Ishikawa (cell line): ENCODE results near the gene HOOK2.

Experiments
- CEBPB ChIP-seq: IDR thresholded peaks from 2 replicates; pipeline ENCODE4 v1.6.1; 2012
- CREB1 ChIP-seq: IDR thresholded peaks from 2 replicates; pipeline ENCODE4 v1.6.1; 2012; ENCODE audit warnings: low read depth
- EGR1 ChIP-seq: IDR thresholded peaks from 2 replicates; pipeline ENCODE4 v1.6.1; 2012
- EP300 ChIP-seq: IDR thresholded peaks from 2 replicates; pipeline ENCODE4 v1.6.1; 2012; ENCODE audit warnings: borderline replicate concordance
- FOXM1 ChIP-seq: IDR thresholded peaks from 2 replicates; pipeline ENCODE4 v1.6.1; 2012; ENCODE audit warnings: low read depth, borderline replicate concordance
- MAX ChIP-seq: IDR thresholded peaks from 2 replicates; pipeline ENCODE4 v1.6.1; 2012
- NFIC ChIP-seq: IDR thresholded peaks from 2 replicates; pipeline ENCODE4 v1.6.1; 2012
- RAD21 ChIP-seq: IDR thresholded peaks from 2 replicates; pipeline ENCODE4 v1.6.1; 2012; ENCODE audit warnings: low read depth
- REST ChIP-seq: IDR thresholded peaks from 2 replicates; pipeline ENCODE4 v1.6.1; 2012; ENCODE audit warnings: low read depth, mild to moderate bottlenecking
- TAF1 ChIP-seq: IDR thresholded peaks from 2 replicates; pipeline ENCODE4 v1.6.1; 2012; ENCODE audit warnings: low read depth, mild to moderate bottlenecking
- TCF12 ChIP-seq: IDR thresholded peaks from 2 replicates; pipeline ENCODE4 v1.6.1; 2012; ENCODE audit warnings: low read depth
- TEAD4 ChIP-seq: IDR thresholded peaks from 2 replicates; pipeline ENCODE4 v1.6.1; 2012
- USF1 ChIP-seq: IDR thresholded peaks from 2 replicates; pipeline ENCODE4 v1.6.1; 2012
- YY1 ChIP-seq: IDR thresholded peaks from 2 replicates; pipeline ENCODE4 v1.6.1; 2012; ENCODE audit warnings: low read depth
- ZBTB7A ChIP-seq: IDR thresholded peaks from 2 replicates; pipeline ENCODE4 v1.6.1; 2012; ENCODE audit warnings: low read depth

Gene HOOK2

GRCh38 chr19:12756150-12756883, 19.0 kb downstream of the HOOK2 start:
- TF ChIP-seq CREB1 (no peak), MAX (no peak), ZBTB7A (no peak), TEAD4 (no peak), EP300 (no peak), TAF1 (no peak), NFIC (no peak), RAD21 (no peak), EGR1 (no peak), CEBPB (no peak), YY1 (no peak)

GRCh38 chr19:12754465-12755196, 20.7 kb downstream of the HOOK2 start:
- TF ChIP-seq FOXM1: no peak
- no peak for TF ChIP-seq EP300
- TF ChIP-seq YY1: no peak
- no peak for TF ChIP-seq TCF12
- no peak for TF ChIP-seq EGR1
- no peak for TF ChIP-seq CEBPB
- no peak for TF ChIP-seq CREB1
- TF ChIP-seq MAX: no peak
- no peak for TF ChIP-seq TEAD4
- no peak for TF ChIP-seq RAD21
- no peak for TF ChIP-seq ZBTB7A
- no peak for TF ChIP-seq NFIC
- no peak for TF ChIP-seq TAF1
- no peak for TF ChIP-seq USF1
- no peak for TF ChIP-seq REST

- TF ChIP-seq NFIC (no peak), ZBTB7A (no peak)
Observed at GRCh38 chr19:12752056-12752781, 23.1 kb downstream of the HOOK2 start.

GRCh38 chr19:12751635-12752034, 23.7 kb downstream of the HOOK2 start, which contains the start of gene BEST2:
Gene BEST2 (plus strand): TSS chr19:12751791. CDS start chr19:12752593, 802 bp downstream.
- TF ChIP-seq EP300: no peak
- no peak for TF ChIP-seq RAD21
- TF ChIP-seq TCF12: no peak
- no peak for TF ChIP-seq USF1
- no peak for TF ChIP-seq EGR1

GRCh38 chr19:12750851-12751250, 24.5 kb downstream of the HOOK2 start:
- no peak for TF ChIP-seq REST
- TF ChIP-seq TEAD4: no peak
- TF ChIP-seq YY1: no peak
- TF ChIP-seq NFIC: no peak
- no peak for TF ChIP-seq USF1
- TF ChIP-seq FOXM1: no peak
- no peak for TF ChIP-seq TCF12
- TF ChIP-seq TAF1: no peak
- no peak for TF ChIP-seq EP300
- no peak for TF ChIP-seq CREB1
- TF ChIP-seq CEBPB: no peak
- TF ChIP-seq ZBTB7A: no peak
- no peak for TF ChIP-seq MAX
- TF ChIP-seq EGR1: no peak
